Kidney epithelial cell (primary cell): Measurements from ENCODE around the gene CCL7. TPM values are rescaled to one million over a fixed set of nuclear protein-coding genes. Genes with fewer than 3 reads are reported as not detected.

ENCODE experiments used
- DNase-seq: peaks from one replicate; pipeline ENCODE4 v3.0.0-alpha.2; 2010; ENCODE audit warnings: low read depth
- H3K27me3 ChIP-seq: 2 replicates; pipeline ENCODE4 v1.6.0; 2011; ENCODE audit warnings: low read length; ENCODE audit not compliant: control insufficient read depth, insufficient read depth
- H3K36me3 ChIP-seq: 2 replicates; pipeline ENCODE4 v1.5.1; 2011; ENCODE audit warnings: low read length; ENCODE audit not compliant: control insufficient read depth, insufficient read depth
- H3K4me3 ChIP-seq: 2 replicates; pipeline ENCODE4 v1.5.1; 2011; ENCODE audit warnings: low read depth, mild to moderate bottlenecking, control low read depth, low read length
- total RNA-seq: library from RNA; depleted of rRNA; stranded (reverse); fragments of >200 nt; gene quantifications from 2 replicates; pipeline ENCODE4 v1.2.3, GENCODE V29; 2015
- TF ChIP-seq, protein P1 (sequence below): IDR thresholded peaks from 2 replicates; pipeline ENCODE4 v1.5.1; 2011; ENCODE audit warnings: mild to moderate bottlenecking, moderate library complexity, low read length, control low read depth, inconsistent platforms; ENCODE audit not compliant: insufficient read depth, poor library complexity, severe bottlenecking

CCL7 gene
- total RNA-seq, 1 donor from 2014 or later, result not detected

DNA sequence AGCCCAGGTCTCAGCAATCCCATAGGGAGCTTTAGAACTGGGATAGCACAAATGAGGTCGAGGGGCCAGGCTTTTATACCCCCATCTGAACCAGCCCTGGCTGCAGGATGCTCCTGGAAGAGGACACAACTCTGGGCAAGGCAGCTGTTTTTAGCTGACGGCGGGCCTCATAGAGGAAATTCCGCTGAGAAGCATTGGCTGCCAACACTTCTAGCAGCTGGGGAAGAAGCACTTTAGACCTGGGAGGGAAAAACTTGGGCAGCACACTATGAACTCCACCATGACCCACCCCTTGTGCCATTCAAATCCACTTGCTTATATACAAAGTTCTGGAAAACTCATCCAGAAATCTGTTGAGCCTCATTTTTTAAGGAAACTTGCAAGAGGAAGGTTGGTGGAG, 20.6 kb downstream of the CCL7 start:
- no peak overlapping the region for H3K4me3 ChIP-seq
- TF ChIP-seq, protein P1, sequence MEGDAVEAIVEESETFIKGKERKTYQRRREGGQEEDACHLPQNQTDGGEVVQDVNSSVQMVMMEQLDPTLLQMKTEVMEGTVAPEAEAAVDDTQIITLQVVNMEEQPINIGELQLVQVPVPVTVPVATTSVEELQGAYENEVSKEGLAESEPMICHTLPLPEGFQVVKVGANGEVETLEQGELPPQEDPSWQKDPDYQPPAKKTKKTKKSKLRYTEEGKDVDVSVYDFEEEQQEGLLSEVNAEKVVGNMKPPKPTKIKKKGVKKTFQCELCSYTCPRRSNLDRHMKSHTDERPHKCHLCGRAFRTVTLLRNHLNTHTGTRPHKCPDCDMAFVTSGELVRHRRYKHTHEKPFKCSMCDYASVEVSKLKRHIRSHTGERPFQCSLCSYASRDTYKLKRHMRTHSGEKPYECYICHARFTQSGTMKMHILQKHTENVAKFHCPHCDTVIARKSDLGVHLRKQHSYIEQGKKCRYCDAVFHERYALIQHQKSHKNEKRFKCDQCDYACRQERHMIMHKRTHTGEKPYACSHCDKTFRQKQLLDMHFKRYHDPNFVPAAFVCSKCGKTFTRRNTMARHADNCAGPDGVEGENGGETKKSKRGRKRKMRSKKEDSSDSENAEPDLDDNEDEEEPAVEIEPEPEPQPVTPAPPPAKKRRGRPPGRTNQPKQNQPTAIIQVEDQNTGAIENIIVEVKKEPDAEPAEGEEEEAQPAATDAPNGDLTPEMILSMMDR, result no peak
- H3K27me3 ChIP-seq, result no peaks in the 10 kb centered on the region
- DNase-seq, result no peak
- no peaks in the 10 kb centered on the region for H3K36me3 ChIP-seq

DNA sequence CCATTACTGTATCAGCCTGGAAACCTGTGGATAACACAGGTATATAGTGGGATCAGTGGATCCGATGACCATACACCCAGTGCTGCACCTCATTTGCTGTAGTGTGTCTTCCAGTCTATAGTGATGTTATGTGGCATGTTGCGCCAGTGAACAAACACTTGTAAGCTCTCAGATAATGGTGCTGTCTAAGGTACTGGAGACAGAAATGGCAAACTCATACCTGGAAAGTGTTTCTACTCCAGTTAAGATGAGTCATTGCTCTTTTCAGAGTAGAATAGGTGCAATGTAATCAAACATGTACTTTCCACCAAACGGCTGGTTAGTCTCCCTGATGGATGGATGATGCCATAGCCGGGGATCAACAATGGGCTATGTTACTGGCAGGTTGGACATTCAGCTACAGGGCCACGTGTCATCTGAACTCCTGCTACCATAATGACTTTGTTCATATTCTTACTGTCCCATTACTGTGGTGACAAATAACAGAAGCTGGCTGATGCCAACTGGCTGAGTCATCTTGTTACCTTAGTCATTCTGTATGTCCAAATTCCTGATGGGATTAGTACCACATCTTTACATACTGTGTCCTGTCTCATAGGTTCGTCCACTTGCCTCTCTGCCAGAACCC, 21.8 kb downstream of the CCL7 start:
- H3K4me3 ChIP-seq, result no peak overlapping the region
- TF ChIP-seq, protein P1, result no peak
- no peaks in the 10 kb centered on the region for H3K36me3 ChIP-seq
- H3K27me3 ChIP-seq, result no peaks in the 10 kb centered on the region
- no peak for DNase-seq

DNA sequence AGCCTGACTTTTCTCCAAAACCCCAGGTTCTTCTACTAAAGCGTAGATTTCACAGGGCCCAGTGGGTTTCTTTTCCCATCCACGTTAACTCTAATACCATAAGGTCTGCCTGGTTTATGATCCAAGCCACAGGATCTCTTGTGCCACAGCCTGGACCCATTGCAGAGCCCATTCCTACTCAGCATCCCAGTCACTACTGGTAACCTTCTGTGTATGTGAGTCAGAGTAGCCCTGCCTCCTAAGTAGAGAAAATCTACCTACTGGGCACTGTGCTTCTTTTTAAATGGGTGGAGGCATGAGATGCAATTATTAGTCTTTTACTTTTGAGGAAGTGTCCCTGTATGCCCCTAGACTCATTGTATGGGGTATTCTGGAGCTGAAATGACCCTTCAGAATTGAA, 29.0 kb downstream of the CCL7 start:
- Histone ChIP-seq H3K36me3 (no peaks in the 10 kb centered on the region), H3K4me3 (no peak overlapping the region), H3K27me3 (no peaks in the 10 kb centered on the region)
- DNase-seq, result no peak
- TF ChIP-seq, protein P1, result no peak

DNA sequence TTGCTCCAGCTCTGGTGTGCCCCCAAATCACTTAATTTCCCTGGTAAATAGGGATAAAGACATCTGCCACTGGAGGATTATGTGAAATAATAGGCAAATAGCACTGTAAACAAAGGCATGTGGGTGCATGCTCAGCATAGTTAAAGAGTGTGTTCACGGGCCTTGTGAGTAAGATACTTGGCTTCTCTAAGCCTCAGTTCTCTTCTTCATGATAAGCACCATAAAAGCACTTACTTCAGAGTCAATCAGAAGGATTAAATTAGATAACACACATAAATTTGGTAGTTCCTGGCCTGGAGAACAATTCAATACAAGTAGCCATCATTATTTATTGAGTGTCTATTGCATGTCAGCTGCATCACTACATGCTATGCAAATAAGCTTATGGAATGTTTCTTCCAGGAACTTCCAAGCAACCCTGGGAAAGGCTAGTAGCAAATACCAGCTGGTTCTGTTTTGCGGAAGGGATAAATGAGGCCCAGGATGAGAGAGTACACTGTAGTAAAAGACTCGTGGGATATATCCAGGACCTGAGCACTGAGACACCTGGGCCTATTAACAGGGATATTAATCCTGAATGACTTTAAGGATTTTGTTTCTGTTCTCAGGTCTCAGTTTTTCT, 30.0 kb downstream of the CCL7 start:
- H3K27me3 ChIP-seq, result no peaks in the 10 kb centered on the region
- no peaks in the 10 kb centered on the region for H3K36me3 ChIP-seq
- TF ChIP-seq, protein P1, result no peak
- H3K4me3 ChIP-seq, result no peak overlapping the region
- DNase-seq, result no peak

DNA sequence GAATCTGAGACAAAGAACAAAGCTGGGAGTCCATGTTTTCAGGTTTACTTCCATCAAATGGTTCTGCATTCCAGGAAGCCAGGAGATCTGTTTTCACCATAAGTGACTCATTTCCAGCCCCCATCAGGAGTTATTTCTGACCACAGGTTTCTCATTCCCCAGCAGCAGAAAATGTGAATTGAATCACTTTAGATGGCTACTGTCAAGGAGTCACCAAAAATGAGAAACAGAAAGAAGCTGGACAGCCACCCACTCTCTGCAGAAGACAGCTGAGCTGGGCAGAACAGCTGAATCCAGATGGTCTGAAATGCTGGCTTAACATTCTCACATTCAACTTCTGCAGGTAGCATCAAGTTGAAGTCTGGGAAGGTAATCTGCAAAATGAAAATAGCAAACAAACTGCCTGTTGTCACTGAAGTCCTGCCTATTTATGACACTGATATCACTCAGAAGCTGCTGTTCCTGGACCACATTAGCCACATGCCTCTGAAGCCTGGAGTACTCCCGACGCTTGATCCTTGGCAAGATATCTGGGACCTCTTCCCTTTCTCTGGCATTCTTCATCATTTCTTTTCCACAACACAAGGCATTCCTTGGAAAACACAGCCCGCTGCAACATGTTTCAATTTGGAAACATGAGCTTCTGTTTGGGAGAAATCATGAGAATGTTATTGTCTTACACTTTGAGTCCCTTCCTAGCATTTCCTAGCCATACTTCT, 30.8 kb downstream of the CCL7 start:
- Histone ChIP-seq H3K27me3 (no peaks in the 10 kb centered on the region), H3K4me3 (no peak overlapping the region), H3K36me3 (no peaks in the 10 kb centered on the region)
- TF ChIP-seq, protein P1, result no peak
- peak; percentile 56 for DNase-seq
